GM13977 (cell line): ENCODE results near the gene ARPP19.
"Not testable (repeated sequence)": the region's sequence is repeated elsewhere in the genome, so short reads cannot be mapped to it uniquely, and the experiment has no call there.

ENCODE experiments used
- DNase-seq: peaks from one replicate; pipeline ENCODE4 v3.0.0; 2012; ENCODE audit warnings: low spot score
- CTCF ChIP-seq: IDR thresholded peaks from 2 replicates; pipeline ENCODE4 v1.5.1; 2012; ENCODE audit warnings: mild to moderate bottlenecking, control low read depth; ENCODE audit not compliant: insufficient read depth; ENCODE audit errors: extremely low read depth, missing control alignments
- in situ Hi-C: fragments of 300-500 bp; cut with MboI; formaldehyde crosslinking; loops from one replicate; pipeline ENCODE4 v1.12.0; 2022; ENCODE audit warnings: low sequenced_read_pairs, low pct_unique_long_range_greater_than_20kb, mixed read lengths, inconsistent platforms; ENCODE audit not compliant: unreplicated experiment

The ARPP19 gene

GRCh38 chr15:52551762-52552161, 17.1 kb downstream of the ARPP19 start:
- no peak for TF ChIP-seq CTCF
- in situ Hi-C loops = no loop called here
- no peak for DNase-seq

DNA sequence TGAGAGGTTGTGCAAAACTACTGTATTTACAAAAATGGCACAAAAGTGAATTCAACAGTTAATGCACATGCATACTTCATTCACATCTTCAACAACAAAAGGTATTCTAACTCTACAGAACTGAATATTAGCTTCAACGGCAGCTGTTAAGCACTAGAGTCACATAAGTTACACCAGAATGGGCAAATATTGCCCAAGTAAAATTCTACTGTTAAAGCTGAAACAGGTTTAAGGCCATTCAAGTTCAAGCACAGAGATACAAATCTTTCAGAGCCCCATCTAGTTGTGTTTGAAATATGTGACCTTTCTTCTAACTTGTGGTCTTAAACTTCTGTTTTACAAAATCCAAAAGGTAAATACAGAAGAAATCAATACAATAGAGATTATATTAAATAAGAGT, 17.6 kb downstream of the ARPP19 start:
- in situ Hi-C loops = not testable (repeated sequence)

DNA sequence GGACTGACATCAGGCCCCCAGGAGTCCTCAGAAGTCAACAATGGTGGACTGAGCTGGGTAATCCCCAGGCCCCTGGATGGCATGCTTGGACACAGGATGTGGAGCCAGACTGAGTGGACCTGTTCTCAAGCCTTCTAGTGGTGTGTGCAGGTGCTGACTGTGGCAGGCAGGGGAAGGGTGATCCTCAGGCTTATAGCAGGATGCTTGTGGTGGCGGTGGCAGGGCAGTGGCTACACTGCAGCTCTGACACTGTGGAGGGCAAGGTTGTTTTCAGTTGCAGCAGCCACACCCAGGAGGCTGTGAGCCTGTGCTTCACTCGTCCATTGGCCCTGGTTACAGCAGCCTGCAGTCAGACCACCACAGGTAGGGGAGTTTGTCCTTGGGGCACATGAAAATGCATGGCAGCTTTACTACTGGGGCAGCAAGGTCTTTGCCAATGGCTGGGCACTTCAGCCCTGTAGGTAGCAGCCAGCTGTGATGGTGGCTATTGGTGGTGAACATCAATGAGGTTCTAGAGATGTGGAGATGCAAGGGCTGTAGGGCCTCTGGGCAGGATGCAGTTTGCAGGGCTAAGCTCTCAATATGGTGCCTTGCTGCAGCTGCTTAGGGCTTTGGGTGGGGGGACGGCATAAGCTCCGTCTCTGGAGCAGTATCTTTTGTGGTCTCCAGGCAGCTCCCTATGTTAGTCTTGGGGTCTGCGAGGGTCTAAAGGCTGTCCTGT, 22.6 kb downstream of the ARPP19 start:
- no peak for DNase-seq
- TF ChIP-seq CTCF = no peak
- in situ Hi-C loops = no loop called here

More for the DNA sequence above, 17.6 kb downstream of the ARPP19 start:
- DNase-seq = not testable (repeated sequence)

GRCh38 chr15:52540374-52541012, 28.3 kb downstream of the ARPP19 start:
- in situ Hi-C loops = no loop called here
- DNase-seq = no peak
- TF ChIP-seq CTCF = no peak

GRCh38 chr15:52537459-52537858, 31.4 kb downstream of the ARPP19 start:
- TF ChIP-seq CTCF = no peak
- in situ Hi-C loops = no loop called here
- no peak for DNase-seq

DNA sequence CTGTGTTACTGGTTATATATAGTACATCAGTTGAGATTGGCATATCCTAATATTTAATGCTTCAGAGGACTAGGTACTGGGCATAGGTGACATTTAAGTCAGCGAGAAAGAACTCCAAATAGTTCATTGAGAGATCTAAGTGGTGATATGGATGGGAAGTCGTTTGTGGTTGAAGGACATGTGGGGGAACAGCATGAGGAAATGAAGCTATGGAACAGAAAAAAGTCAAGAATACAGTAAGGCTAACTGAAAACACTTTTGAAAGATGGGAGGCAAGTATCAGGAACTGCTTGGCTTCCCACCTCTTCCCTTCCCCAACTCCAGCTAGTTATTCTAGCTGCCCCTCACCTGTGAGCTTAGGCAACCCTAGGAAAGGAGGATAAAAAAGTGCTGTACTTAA, 36.4 kb downstream of the ARPP19 start:
- no peak for TF ChIP-seq CTCF
- in situ Hi-C loops = no loop called here
- no peak for DNase-seq

GRCh38 chr15:52529940-52530339, 38.9 kb downstream of the ARPP19 start:
- no peak for DNase-seq
- no peak for TF ChIP-seq CTCF
- in situ Hi-C loops = no loop called here
